ENCODE data around the gene RPL21.
A peak's percentile ranks its signal among the peaks of the same experiment; 100 is the strongest.
"Not testable (repeated sequence)": the region's sequence is repeated elsewhere in the genome, so short reads cannot be mapped to it uniquely, and the experiment has no call there.

RPL21 gene

DNA sequence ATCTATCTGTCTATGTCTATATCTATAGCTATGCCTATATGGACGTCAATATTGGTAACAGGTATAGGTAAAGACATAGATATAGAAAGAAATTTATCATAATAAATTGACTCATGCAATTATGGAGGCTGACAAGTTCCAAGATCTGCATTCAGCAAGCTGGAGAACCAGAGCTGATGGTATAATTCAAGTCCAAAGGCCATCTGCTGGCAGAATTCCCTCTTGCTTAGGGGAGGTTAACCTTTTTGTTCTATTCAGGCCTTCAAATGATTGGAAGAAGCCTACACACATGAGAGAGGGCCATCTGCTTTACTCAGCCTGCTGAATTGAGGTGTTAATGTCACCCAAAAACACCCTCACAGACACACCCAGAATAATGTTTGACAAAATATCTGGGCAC is 30.1 kb downstream of the RPL21 start:
- peak; percentile 20 for DNase-seq (ENCODE audit: low read depth)
- TF ChIP-seq, protein P1, sequence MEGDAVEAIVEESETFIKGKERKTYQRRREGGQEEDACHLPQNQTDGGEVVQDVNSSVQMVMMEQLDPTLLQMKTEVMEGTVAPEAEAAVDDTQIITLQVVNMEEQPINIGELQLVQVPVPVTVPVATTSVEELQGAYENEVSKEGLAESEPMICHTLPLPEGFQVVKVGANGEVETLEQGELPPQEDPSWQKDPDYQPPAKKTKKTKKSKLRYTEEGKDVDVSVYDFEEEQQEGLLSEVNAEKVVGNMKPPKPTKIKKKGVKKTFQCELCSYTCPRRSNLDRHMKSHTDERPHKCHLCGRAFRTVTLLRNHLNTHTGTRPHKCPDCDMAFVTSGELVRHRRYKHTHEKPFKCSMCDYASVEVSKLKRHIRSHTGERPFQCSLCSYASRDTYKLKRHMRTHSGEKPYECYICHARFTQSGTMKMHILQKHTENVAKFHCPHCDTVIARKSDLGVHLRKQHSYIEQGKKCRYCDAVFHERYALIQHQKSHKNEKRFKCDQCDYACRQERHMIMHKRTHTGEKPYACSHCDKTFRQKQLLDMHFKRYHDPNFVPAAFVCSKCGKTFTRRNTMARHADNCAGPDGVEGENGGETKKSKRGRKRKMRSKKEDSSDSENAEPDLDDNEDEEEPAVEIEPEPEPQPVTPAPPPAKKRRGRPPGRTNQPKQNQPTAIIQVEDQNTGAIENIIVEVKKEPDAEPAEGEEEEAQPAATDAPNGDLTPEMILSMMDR (IDR thresholded peaks at IDR 0.05; ENCODE audit: low read length, missing control alignments) = no peak
- H3K4me3 ChIP-seq (replicated peaks; ENCODE audit: low read depth, low read length) = no peak overlapping the region

DNA sequence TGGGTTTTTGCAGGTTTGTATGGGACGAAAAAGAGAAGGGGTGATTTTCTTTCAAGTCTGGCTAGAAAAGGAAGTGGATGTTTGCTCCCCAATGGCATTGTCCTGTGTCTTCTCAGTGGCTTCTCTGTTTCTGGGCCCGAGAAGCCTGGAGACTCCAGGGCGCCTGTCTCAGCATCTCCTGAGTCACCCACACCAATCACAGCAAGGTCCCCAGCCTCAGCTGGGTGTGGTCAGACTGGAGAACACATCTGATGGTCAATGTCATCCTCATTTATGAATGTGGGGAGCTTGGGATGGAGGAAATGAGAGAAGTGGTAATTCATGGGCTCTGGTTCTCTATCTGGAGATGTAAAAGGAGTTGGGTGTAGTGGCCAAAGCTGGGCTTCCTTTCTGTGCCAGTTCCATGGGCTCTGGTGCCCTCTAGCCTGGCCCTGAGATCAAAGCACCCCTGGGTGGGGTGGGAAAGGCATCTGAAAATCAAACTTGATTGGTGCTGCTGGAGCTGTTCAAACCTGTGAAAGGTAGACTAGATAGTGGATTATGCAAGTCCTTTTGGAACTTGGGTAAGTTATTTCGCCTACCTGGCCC is 32.6 kb downstream of the RPL21 start:
- no peak overlapping the region for H3K4me3 ChIP-seq (replicated peaks; ENCODE audit: low read depth, low read length)
- peak; percentile 49 for DNase-seq (ENCODE audit: low read depth)
- TF ChIP-seq, protein P1 (IDR thresholded peaks at IDR 0.05; ENCODE audit: low read length, missing control alignments) = peak; percentile 44

DNA sequence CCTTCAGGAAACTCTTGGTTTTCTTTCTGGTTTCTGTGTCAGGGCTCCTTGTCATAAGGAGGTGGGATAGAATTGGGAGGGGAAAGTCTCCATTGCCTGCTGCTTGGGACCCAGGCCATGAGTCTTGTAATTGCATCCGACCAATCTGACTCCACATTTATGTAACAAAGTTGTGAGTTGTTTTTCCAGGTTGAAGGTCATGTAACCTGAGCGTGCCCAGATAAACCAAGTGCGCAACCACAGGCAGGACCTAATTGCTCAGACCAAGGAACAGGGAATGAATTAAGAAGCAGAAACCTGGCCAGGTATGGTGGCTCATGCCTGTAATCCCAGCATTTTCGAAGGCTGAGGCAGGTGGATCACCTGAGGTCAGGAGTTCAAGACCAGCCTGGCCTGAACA is 37.0 kb downstream of the RPL21 start:
- TF ChIP-seq, protein P1 (IDR thresholded peaks at IDR 0.05; ENCODE audit: low read length, missing control alignments) = no peak
- H3K4me3 ChIP-seq (replicated peaks; ENCODE audit: low read depth, low read length) = no peak overlapping the region
- DNase-seq (ENCODE audit: low read depth) = no peak

DNA sequence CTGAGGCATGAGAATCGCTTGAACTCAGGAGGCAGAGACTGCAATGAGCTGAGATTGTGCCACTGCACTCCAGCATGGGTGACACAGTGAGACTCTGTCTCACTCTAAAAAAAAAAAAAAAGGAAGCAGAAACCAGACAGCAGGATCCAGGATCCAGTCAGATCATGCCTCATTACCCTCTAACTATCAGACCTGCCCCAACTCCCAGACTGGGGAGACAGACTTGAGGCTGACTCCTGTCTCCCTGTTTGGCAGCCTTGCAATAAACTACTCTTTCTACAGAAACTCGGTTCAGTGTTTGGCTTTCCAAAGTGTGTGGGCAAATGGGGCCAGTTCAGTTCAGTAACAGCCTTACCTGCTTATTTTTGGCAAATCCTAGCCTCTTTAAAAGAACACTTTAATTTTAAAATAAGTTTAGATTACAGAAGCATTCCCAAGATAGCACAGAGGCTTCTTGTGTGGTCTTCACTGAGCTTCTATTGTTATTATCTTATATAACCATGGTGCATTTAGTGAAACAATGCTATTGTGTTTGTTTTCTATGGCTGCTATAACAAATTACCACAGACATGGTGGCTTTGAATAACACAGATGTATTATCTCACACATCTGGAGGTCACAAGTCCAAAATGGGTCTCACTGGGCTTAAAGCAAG is 37.8 kb downstream of the RPL21 start:
- H3K4me3 ChIP-seq (replicated peaks; ENCODE audit: low read depth, low read length) = no peak overlapping the region
- DNase-seq (ENCODE audit: low read depth) = no peak
- TF ChIP-seq, protein P1 (IDR thresholded peaks at IDR 0.05; ENCODE audit: low read length, missing control alignments) = no peak

DNA sequence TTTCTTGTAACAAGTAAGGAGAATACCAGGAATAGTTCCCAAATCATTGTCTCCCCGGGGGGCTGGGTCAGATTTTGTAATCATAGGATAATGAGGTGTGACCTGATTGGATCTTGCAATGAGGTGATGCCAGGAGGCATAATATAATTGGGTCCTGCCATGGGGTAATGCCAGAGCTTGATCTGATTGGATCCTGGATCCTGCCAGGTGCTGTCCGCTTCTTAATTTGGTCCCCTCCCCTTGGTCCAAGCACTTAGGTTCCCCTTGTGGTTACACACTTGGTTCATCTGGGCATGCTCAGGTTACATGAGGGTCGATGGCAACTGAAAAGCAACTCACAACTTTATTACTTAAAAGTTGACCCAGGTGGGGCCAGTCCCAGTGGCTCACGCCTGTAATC is 39.4 kb downstream of the RPL21 start:
- H3K4me3 ChIP-seq (replicated peaks; ENCODE audit: low read depth, low read length) = no peak overlapping the region
- no peak for DNase-seq (ENCODE audit: low read depth)
- TF ChIP-seq, protein P1 (IDR thresholded peaks at IDR 0.05; ENCODE audit: low read length, missing control alignments) = no peak

DNA sequence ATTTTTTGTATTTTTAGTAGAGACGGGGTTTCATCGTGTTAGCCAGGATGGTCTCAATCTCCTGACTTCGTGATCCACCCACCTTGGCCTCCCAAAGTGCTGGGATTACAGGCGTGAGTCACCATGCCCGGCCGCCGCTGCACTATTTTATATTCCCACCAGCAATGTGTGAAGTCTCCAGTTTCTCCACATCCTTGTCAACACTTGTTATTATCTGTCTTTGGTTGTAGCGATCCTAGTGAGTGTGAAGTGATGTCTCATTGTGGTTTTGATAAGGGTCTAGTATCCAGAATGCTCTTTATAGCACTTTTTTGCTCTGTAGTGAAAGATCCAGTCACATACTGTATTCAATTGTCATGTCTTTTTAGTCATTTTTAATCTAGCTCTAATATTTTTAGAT is 40.6 kb downstream of the RPL21 start:
- H3K4me3 ChIP-seq (replicated peaks; ENCODE audit: low read depth, low read length); DNase-seq (ENCODE audit: low read depth): not testable (repeated sequence)

DNA sequence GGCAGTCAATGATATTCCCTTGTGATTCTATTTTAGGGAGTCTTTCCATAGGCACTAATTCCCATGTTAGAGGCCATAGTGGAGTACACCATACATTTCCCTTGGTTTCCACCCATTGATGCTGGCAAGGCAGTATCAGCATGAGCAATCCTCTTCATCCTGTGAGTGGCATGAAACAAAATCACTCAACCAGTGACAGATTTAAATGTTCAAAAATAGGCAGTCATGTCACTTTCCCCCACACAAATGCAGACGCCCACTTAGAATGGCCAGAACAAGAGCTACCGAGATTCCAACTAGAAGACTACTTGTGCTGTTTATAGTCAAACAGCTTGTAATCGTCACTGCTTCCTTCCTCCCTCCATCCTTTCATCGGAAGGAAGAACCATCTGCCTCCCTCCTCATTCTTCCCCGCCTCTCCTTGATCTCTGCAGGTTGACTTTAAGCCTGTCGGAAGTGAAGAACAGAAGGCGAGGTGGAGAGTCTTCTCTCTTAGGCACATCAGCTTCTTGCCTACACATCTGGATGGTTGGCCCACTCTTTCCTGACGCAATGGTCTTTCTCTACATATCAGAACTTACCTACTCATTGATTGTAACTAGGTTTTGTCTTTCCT is 41.8 kb downstream of the RPL21 start:
- H3K4me3 ChIP-seq (replicated peaks; ENCODE audit: low read depth, low read length) = no peak overlapping the region
- TF ChIP-seq, protein P1 (IDR thresholded peaks at IDR 0.05; ENCODE audit: low read length, missing control alignments) = no peak
- no peak for DNase-seq (ENCODE audit: low read depth)
